IMR-90 (cell line): ENCODE results near the gene ZNF180.
"Not testable (repeated sequence)": the region's sequence is repeated elsewhere in the genome, so short reads cannot be mapped to it uniquely, and the experiment has no call there.

ENCODE experiments used
- BHLHE40 ChIP-seq: fragments of 150-350 bp; IDR thresholded peaks from 2 replicates; pipeline ENCODE4 v1.6.1; 2016; ENCODE audit warnings: mild to moderate bottlenecking, low read depth, low read length
- CEBPB ChIP-seq: IDR thresholded peaks from 2 replicates; pipeline ENCODE4 v1.6.1; 2012; ENCODE audit warnings: low read depth, low read length, improper control_type of control experiment
- MXI1 ChIP-seq: IDR thresholded peaks from 2 replicates; pipeline ENCODE4 v1.6.1; 2012; ENCODE audit warnings: low read depth, mild to moderate bottlenecking, low read length, moderate library complexity, borderline replicate concordance
- NFE2L2 ChIP-seq: fragments of 150-350 bp; IDR thresholded peaks from 2 replicates; pipeline ENCODE4 v1.6.1; 2016; ENCODE audit warnings: low read depth, mild to moderate bottlenecking, low read length
- POLR2A ChIP-seq: IDR thresholded peaks from 2 replicates; pipeline ENCODE4 v1.6.1; 2012; ENCODE audit warnings: mild to moderate bottlenecking, low read depth, low read length
- TF ChIP-seq, protein P1 (sequence below): conservative IDR thresholded peaks from 2 replicates; pipeline ENCODE4 v1.5.1; 2012; ENCODE audit warnings: mild to moderate bottlenecking, low read depth, low read length, improper control_type of control experiment

DNA sequence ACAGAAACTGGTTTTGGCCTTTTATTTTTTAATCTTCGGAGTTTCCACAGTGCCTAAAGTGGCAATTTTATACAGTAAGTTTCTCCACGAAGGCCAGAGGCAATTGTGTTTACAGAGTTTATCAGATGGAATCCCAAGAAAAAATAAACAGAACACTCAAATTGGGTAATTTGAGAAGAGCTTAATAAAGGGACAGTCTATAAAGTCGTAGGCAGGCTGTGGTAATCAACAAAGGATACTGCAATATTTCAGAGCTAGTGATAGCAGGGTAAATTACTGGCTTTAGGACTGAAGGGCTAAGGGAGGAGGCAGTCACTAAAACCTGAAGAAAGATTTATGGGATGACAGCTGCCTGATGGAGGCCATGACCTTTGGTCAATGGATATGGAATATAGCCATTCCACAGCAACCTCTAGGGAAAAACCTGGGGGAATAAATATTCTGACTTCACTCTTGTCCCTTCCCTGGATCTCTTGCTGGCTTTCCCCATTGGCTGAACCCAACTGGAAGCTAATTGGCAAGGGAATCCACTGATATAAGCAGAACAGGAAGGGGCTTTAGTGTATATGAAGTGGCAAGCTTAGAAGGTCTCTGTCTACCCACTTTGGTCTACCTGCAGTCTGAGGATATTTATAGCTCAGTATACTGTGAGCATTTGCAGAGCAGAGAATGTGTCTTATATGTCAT is 37.6 kb downstream of the ZNF180 start:
- not testable (repeated sequence) for TF ChIP-seq MXI1, POLR2A, CEBPB, BHLHE40, NFE2L2
- TF ChIP-seq, protein P1, sequence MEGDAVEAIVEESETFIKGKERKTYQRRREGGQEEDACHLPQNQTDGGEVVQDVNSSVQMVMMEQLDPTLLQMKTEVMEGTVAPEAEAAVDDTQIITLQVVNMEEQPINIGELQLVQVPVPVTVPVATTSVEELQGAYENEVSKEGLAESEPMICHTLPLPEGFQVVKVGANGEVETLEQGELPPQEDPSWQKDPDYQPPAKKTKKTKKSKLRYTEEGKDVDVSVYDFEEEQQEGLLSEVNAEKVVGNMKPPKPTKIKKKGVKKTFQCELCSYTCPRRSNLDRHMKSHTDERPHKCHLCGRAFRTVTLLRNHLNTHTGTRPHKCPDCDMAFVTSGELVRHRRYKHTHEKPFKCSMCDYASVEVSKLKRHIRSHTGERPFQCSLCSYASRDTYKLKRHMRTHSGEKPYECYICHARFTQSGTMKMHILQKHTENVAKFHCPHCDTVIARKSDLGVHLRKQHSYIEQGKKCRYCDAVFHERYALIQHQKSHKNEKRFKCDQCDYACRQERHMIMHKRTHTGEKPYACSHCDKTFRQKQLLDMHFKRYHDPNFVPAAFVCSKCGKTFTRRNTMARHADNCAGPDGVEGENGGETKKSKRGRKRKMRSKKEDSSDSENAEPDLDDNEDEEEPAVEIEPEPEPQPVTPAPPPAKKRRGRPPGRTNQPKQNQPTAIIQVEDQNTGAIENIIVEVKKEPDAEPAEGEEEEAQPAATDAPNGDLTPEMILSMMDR, result not testable (repeated sequence)
